ENCODE measurements around the gene TEX12.

The TEX12 gene, protein sequence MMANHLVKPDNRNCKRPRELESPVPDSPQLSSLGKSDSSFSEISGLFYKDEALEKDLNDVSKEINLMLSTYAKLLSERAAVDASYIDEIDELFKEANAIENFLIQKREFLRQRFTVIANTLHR

DNA sequence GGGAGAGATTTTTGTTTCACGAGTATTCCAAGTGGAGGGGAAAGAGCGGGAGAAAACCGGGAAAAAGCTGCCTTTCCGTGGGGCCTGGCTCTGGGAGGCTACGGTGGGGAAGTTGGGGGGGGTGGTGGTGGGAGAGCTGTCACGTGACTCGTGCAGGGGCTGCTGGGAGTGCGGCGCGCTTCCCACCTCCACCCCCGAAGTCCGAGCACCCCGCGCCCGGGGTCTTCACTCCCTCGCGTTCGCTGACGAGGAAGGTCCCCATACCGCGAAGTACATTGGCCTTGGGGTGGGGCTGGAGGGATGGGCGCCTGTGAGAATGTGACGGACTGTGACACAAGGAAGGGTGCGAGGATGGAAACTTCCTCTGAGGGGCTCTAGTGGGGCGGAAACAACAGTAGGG, at the start of gene TEX12:
Gene TEX12, plus strand, starts transcription at position 228 of the 400 bp plus-strand sequence. CDS start 1,897 bp downstream, outside the sequence.
- TF ChIP-seq, protein P1, sequence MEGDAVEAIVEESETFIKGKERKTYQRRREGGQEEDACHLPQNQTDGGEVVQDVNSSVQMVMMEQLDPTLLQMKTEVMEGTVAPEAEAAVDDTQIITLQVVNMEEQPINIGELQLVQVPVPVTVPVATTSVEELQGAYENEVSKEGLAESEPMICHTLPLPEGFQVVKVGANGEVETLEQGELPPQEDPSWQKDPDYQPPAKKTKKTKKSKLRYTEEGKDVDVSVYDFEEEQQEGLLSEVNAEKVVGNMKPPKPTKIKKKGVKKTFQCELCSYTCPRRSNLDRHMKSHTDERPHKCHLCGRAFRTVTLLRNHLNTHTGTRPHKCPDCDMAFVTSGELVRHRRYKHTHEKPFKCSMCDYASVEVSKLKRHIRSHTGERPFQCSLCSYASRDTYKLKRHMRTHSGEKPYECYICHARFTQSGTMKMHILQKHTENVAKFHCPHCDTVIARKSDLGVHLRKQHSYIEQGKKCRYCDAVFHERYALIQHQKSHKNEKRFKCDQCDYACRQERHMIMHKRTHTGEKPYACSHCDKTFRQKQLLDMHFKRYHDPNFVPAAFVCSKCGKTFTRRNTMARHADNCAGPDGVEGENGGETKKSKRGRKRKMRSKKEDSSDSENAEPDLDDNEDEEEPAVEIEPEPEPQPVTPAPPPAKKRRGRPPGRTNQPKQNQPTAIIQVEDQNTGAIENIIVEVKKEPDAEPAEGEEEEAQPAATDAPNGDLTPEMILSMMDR (IDR thresholded peaks at IDR 0.05; ENCODE audit: extremely low read depth, insufficient read depth, missing control alignments) = no peak
- in situ Hi-C loops (cut with MboI; ENCODE audit: low pct_unique_long_range_greater_than_20kb, low sequenced_read_pairs, unreplicated experiment) = no loop called here
- no peak for DNase-seq (ENCODE audit: low spot score)

DNA sequence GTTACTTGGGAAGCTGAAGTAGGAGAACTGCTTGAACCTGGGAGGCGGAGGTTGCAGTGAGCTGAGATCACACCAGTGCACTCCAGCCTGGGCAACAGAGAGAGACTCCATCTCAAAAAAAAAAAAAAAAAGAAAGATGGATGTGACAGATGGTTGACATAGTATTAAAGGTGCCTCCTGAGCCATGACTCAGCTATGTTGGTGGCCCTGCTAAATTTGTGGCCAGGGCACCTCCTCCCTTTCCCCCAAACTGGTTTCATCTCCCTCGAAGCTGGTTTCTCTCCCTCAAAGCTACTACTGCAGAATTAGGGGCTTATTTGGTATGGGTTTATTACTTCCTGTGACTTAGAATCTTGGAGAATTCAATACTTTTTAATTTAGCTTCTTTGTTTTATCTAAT, 49.0 kb upstream of the TEX12 start:
- in situ Hi-C loops (cut with MboI; ENCODE audit: low pct_unique_long_range_greater_than_20kb, low sequenced_read_pairs, unreplicated experiment) = no loop called here

DNA sequence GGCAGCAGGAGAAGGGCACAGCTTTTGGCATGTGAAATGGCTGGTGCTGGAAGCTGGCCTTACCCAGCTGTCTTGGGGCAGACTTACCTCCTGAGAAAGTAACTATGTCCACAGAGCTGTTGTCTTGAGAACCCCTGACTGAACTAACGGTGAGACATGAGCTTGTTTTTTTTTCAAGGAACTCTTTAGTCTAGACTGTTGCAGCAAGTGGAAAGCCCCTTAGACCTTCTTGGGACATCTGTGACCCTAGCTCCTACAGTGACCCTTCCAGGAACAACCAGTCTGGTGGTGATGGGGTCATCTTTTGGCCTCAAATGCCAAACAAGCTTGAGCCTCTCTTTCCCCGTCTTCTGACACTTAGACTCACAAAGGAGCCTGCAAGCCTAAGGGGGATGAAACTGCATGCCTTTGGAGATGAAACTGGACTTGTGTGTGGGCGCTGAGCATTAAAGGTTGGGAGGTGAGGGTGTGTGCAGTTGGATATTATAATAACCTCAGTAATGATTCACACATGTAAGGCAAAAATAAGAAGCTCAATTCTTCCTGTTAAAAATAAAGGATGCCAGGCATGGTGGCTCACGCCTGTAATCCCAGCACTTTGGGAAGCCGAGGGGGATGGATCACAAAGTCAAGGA, 45.1 kb upstream of the TEX12 start:
- in situ Hi-C loops (cut with MboI; ENCODE audit: low pct_unique_long_range_greater_than_20kb, low sequenced_read_pairs, unreplicated experiment) = no loop called here
- DNase-seq (ENCODE audit: low spot score) = no peak
- TF ChIP-seq, protein P1 (IDR thresholded peaks at IDR 0.05; ENCODE audit: extremely low read depth, insufficient read depth, missing control alignments) = no peak

More for the DNA sequence above, 49.0 kb upstream of the TEX12 start:
- TF ChIP-seq, protein P1 (IDR thresholded peaks at IDR 0.05; ENCODE audit: extremely low read depth, insufficient read depth, missing control alignments) = no peak
- DNase-seq (ENCODE audit: low spot score) = no peak

DNA sequence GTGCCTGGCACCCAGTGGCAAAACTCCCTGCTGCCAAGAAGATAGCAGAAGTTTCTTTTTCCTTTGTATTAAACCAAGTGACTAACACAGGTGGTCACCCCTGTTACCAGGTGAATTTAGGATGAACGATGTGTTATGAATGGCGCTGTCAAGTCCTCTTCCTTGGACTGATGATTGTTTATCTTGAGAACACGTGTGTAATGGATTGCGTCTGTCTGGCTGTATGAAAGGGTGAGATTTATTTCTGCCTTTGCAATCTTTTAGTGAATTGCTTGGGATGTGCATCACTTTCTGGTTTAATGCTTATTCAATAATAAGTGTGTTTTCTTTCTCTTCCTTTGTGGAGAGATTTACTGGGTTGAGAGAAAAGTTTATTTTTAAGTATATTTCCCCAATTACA, 44.0 kb upstream of the TEX12 start:
- in situ Hi-C loops (cut with MboI; ENCODE audit: low pct_unique_long_range_greater_than_20kb, low sequenced_read_pairs, unreplicated experiment) = no loop called here
- no peak for DNase-seq (ENCODE audit: low spot score)
- TF ChIP-seq, protein P1 (IDR thresholded peaks at IDR 0.05; ENCODE audit: extremely low read depth, insufficient read depth, missing control alignments) = no peak

DNA sequence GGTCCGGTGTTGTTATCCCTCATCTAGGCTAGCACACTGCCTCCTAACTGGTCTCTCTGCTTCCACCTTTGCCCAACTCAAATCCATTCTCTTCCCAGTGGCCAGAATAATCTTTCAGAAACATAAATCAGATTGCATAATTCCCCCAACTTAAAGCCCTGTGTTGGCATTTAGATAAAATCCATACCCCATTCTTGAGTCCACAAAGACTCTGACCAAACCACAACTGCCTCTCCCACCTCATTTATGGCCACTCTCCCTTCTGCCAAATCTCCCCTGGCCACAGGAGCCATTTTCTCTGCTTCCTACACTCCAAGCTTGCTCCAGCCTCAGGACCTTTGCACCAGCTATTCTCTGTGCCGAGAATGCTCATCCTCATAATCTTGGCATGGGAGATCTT, 40.1 kb upstream of the TEX12 start:
- in situ Hi-C loops (cut with MboI; ENCODE audit: low pct_unique_long_range_greater_than_20kb, low sequenced_read_pairs, unreplicated experiment) = no loop called here
- DNase-seq (ENCODE audit: low spot score) = no peak
- TF ChIP-seq, protein P1 (IDR thresholded peaks at IDR 0.05; ENCODE audit: extremely low read depth, insufficient read depth, missing control alignments) = no peak

DNA sequence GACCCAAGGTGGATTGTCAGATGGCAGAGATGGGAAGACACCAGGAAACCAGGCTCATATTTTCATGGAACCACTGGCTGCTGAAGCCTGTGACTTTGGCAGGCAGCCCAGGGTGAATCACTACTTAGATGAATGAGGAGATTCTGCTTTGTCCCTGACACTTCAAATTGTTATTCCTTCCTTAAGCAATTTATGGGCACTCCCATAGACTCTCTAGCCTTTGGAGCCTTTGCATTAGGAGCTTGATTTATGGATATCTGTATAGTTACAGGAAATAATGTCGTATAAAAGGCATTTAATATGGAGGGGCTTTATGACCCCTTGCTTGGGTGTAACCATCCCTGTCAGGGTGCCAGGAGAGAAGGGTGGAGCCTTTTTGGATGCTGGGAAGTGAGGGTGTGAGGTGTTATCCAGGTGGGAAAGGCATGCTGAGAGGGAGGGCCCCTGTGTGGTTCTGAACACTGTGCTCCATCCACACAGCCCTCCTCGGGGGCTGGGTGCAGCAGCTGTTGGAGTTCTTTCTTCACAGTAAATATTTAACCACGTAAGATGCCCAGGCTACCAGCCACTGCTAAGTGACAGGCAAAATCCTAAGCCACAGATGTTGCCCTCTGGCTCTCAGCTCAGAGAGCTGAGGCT, 38.6 kb upstream of the TEX12 start:
- DNase-seq (ENCODE audit: low spot score) = no peak
- in situ Hi-C loops (cut with MboI; ENCODE audit: low pct_unique_long_range_greater_than_20kb, low sequenced_read_pairs, unreplicated experiment) = no loop called here
- TF ChIP-seq, protein P1 (IDR thresholded peaks at IDR 0.05; ENCODE audit: extremely low read depth, insufficient read depth, missing control alignments) = no peak
